NCI-H345 (cell line): ENCODE data around the gene STPG1.
A peak's percentile ranks its signal among the peaks of the same experiment; 100 is the strongest.

Experiments used
- DNase-seq: peaks from one replicate; lab custom pipeline; 2025; lab: John Stamatoyannopoulos, UW

The STPG1 gene

DNA sequence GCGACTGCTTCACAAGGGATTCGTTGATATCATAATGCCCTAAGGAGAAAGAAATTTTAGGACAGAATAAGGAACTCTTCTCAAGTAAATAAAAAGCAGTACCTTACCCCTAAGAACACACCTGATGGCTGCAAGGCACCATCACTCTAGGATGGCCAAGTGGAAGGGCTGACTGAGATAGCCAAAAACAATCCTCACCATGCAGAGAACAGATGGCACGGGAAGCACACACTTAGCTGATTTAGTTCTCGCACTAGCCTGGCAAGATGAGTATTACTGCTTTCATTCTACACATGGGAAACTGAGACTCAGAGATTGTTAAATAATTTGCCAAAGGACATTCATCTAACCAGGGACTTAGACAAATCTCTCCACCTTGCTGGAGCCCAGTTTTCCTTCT is 43.8 kb downstream of the STPG1 start:
- no peak for DNase-seq

DNA sequence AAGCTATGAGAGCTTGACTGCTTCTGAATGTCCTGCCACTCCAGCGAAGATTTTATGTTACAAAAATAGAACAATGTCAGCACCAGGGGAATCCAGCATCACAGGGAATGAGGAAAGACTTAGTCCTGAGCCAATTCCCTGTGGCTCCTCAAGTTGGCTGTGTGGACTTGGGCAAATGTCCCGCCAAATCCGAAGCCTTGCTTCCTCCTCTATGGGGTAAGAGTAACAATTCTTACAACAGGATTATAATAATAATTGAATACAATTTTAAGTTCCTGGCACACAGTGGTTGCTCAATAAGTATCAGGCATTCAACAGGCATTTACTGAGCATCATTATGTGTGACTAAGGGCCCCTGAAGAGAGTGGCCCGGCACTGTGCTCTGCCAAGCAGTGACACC is 44.4 kb downstream of the STPG1 start:
- no peak for DNase-seq

DNA sequence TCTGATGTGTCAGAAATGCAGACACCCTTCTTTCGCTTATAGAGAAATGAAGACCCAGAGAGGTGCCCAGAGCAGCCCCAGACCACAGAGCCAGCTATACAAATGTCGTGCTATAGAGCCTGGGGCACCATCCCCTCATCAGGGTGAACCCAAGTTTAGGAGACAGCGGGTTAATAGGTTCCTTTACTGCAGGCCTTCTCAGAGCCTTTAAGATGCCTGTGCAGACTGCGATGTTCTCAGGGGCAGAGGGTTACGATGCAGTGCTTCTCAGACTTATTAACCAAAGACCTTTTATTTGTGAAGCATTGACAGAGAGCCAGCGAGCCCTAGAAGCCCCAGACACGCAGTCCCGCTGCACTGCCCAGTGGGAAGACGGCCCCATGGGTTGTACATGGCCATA is 46.9 kb downstream of the STPG1 start:
- DNase-seq, result no peak

DNA sequence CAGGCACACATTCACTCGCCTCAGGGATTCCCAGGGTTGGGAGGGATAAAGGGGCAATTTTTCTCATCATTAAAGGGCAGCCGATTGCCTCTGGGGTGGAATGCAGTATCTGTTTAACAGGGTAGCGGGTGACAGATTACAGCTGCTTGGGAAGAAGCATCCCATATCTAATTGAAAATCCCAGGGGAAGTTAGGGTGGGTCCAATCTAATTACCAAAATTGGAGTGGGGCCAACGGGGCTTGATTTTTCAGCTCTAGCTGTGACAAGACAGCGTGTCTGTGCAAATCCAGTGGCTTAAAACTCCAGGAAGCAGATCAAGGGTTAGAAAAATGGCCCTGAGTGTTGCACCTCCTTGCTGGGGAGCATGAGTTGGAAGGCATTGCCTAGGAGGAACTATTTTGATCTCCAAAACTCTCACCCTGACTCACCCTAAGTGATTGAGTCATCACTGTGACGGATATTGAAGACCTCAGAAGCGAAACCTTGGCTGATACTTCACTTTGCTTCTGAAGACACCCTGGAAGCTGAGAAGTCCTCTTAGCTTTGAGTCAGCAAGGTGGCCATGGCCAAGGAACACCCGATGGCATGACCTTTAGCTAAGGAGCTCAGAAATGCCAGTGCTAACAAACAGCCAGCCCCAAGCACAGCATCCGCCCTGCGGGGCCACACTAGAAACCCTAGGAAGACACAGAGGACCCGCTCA is 48.5 kb downstream of the STPG1 start:
- DNase-seq, result peak; percentile 8

DNA sequence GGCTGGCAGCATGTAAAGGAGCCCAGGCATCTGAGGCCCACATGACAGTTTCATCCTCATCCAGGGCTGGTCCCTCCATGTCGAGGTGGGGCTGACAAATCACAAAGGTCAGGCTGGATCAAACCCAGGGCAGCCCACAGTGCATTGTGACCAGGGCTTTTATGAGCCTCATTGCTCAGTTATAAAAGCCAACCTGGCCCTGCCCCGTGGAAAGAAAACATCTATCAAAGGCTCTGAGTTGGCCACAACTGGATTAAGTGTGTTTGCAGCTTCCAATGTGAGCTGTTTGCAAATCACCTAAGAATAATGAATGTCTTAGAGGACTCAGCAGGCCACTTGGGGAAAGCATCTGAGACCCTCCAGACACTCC is 49.0 kb downstream of the STPG1 start:
- no peak for DNase-seq

DNA sequence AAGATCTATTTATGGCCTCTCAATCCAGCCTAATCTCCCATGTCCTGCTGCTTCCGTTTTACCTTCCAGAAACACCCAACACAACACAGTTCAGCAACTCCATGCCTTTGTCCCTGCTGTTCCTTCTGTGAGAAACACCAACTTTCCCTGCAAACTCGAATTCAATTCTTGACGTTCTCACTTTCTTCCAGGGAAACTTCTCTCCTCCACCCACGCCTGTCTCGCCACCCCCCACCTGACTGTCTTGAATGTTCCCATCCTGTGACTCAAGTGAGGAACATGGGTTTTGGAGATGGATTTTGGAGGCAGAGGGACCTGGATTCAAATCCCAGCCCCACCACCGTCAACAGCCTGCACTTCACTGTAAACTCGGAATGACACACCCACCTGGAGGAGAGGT is 49.6 kb downstream of the STPG1 start:
- no peak for DNase-seq

DNA sequence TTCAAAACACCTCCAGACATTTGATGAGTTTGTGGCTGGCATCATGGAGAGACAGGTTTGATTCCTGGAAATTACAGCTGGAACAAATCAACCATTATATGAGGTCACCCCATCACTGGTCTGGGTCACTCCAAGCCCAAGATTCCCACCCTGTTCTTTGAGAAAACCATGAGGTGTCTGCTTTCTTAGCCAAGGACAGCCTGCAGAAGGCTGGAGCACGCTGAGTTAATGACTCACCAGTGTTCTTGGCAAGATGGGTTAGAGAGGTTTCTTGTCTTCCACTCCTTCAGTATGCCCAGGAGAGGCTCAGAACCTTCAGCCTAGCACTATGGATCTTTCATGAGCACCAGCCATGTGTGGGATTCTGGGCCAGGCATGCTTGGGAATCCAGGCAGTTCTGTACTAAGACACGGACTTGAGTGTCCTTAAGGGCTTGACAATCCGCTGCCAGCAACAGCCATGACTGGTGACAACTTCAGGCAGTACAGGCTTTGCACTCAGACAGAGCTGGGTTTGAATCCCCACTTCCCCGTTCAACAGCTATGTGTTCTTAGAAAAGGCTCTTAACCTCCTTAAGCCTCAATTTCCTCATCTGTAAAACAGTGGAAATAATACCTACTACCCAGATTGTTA is 50.5 kb downstream of the STPG1 start:
- DNase-seq, result no peak

DNA sequence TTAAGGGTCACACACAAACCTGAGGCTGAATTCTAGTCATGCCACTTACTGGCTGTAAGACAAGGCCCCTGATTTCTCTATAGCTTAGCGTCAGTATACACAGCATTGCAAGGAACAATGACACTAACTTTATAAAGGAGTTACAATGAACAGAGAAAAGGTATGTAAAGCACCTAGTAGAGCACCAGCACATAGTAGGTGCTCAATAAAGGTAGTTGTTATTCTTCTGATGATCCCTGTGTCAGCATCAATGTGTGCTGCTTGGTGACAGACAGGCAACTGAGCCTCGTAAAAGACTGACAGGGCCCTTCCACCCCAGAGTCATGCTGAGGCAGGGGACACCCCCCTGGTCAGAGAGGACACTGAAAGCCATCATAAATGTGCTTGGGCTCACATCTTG is 51.2 kb downstream of the STPG1 start:
- no peak for DNase-seq

DNA sequence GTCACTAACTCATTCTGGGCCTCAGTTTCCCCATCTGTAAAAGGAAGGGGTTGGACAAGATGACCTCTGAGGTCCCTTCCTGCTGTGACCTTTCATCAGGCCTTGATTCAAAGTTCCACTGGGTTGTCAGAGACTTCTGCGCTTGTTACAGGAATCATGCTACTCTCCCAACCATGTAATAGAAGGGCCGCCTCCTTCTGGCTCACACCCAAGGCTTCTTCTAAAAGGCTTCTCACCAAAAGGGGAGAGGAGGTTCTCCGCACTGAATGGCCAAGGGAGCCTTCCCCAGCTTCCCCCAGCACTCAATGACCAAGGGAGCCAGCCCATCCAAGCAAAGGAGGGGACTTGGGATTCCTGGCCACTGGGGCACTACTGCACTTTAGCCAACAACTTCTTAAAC is 51.8 kb downstream of the STPG1 start:
- no peak for DNase-seq

DNA sequence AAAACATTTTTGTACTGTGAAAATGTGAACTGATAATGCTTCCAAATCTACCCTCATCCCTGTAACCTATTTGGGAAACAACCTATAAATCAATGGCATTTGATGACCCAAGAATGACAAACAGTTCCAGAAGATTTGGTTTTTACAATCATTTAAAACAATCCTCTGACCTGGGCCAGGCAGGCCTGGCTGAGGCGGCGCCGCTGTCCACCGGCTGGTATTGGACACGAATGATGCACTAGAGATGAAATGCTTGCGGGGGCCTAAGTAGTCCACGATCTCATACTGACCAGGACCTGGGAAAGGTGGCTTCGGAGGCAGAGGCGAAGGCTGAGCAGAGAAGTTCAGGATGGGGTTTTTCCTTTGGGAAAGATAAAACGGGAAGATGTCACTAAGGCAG is 52.9 kb downstream of the STPG1 start:
- no peak for DNase-seq

DNA sequence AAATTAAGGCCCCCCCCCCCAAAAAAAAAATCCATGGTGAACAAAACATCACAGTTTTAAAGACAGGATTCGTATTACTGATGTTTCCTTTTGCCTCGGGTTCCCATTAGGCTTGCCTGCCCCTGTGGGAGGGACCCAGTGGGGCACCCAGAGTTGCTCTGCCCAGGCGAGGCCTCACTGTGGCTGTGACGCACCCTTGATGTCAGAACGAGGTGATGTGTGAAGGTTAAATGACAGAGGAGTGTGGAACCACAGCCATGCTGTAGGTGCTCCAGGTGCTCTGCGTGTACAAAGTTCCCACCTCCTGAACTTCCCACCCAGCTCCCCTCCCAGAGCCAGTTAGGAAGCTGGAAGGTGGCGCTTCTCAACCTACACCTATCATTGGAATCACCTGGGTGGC is 56.5 kb downstream of the STPG1 start:
- no peak for DNase-seq

DNA sequence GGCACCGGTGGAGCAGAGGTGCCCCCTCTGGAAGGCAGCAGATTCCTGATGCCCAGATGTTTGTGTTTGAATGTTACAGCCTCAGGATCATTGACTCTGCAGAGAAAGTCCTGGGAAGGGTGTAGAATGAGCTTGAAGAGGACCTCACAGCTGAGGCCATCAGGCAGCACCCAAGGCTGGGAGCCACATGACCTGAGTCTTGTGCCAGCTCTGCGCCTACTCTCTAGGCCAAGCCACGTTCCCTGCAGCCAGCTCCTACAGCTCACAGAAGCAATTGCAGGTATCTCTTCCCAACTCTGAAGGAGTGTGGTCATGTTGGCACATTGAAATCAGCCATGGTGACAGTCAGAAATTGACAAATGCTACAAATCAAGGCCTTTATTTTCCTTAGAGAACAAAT is 58.1 kb downstream of the STPG1 start:
- no peak for DNase-seq

DNA sequence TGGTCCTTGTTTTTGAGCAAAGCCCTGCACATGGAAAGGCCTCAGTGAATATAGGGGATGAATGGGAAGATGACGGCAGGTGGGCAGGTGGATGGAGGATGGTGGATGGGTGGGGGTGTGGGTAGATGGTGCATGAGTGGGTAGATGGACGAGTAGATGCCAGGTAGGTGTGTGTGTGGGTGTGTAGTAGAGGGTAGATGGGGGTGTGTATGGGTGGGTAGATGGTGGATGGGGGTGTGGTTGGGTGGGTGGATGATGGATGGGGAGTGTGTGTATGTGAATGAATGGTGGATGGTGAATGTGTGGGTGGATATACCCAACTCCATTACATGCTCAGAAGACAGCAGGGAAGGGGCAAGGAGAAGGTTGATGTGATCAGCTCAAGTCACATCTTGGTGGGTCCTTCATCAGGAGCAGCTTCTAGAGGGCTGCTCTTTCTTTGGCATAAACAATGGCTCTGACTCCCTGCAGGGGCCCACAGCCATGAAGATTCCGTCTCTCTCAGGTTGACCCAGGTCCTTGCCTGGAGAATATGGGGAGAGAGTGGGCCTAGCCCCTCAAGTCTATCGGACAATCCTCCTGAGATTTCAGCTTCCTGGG is 60.2 kb downstream of the STPG1 start:
- no peak for DNase-seq

DNA sequence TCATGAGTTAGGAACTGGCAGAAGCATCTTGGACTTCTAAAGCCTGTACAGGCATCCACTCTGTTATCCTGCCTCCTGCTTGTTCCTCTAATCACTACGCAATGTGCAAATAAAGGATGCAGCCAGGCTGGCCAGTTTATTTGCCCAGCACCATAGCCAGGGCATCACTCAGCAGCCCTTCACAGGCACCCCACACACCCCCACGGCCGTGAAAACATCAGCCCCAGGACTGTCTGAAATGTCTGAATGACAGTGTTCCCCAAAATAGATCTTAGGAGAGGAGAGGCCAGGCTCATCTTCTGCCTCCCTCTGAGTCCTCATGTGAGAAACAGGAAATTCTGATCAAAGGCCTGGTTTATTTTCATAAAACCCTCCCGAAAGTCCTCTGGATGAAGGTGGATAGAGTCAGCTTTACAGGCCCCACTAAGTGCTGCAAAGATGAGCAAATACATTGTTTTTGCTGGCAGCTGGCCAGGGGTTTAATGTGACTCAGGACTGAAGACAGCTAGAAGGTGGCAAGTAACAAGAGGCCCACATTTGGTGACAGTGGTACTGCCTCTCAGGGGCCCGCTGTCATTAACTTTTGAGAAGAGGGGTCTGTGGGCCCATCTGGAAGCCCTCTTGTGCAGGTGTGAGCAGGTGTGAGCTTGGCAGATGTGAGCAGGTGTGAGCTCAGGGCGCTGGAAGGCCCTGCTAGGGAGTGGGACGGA is 61.5 kb downstream of the STPG1 start:
- peak; percentile 32 for DNase-seq

DNA sequence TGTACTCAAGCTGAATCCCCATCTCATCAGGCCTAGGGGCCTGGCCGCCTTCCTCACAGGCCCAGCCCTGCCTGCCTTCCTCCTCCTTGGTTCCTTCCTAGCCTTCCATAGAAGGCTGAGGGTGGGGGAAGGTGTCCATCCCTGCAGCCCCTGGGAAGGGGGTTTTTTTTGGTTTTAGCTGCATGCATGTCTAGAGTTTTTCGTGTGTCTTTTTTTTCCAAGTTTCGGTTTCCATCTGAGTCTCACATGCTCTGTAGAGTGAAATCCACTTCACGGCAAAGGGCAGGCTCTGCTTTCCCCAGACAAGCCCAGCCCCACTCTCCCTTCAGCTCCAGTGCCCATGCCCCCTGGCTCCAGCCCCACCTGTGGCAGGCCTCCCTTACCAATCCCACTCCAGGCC is 62.3 kb downstream of the STPG1 start:
- no peak for DNase-seq

DNA sequence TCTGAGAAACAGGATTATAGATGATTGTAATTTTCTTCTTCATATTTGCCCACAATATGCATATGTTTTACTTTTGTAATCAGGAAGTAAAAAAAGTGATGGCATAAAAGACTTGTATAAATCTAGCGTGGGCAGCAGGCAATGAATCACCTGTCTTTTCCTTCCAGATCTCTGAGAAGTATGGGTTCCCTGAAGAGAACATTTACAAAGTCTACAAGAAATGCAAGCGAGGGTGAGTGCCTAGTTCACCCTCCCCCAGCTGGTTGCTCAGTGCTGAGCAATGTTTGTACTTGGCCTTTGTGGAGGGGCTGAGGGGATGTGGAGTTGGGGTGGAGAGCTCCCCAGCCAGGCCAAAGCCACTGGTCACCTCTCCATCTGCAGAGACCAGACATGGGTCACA is 63.7 kb downstream of the STPG1 start:
- DNase-seq, result no peak

DNA sequence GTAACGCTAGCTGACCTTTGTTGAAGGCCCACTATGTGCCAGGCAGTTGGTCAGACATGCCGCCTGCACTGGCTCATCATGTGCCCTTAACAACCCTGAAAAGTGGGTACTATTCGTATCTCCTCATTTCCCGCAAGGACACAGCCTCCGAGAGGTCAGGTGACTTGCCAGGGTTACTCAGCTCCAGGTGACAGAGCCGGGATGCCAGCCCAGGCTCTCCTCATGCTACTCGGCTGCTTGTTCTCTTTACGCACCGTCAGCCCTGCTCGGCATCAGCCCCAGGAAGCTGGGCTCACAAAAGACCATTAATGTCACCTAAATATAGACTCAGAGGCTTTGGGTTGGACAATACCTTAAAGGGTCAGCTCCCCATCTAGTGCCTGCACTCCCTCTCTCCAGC is 65.4 kb downstream of the STPG1 start:
- DNase-seq, result no peak

DNA sequence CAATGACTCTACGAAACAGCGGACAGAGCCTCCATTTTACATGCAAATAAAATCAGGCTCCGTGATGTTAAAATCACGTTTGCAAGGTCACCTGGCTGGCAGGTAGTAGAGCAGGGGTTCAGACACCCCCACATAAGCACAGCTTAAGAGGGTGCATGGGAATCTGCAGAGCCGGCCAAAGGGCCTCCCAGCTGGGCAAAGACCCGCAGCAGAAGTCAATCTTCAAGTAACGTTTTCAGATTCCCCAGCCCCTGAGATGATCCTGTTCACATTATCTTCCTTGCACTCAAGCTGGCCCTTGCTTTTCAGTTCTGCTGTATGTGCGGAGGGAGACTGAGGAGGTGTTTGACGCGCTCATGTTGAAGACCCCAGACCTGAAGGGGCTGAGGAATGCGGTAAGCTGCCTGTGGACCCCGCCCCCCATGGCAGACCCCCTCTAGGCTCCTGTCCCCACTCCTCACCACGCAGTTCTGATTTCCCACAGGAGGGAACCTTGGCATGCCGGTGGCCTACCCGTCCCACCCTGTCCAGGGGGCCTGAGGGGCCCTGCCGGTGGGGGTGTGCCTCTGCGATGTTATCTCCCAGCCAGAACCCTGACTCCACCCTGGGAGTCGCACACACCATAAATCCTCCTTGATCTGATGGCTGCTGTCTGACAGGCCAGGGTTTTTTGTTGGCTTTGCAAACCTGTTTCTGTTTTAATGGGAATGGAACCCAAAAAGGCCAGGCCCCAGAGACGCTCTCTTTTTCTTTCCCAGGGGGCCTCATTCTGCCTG is 66.2 kb downstream of the STPG1 start:
- no peak for DNase-seq

DNA sequence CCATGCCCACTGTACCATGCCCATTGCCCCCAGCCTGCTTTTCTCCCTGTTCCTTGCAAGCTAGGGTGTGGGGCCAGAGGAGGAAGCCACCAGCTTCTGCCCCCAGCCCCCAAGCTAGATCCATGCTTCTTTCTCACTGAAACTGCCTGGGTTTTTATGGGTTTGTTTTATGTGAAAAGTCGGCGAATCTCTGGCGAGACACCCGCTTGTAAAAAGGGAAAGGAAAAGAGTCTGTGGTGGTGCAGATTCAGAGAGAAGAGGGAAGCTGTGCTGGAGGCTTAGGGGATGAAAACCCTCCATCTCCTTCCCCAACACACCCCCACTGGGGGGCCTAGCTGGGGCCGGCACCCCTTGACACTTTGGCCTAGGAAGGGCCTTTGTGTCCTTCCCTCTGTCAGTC is 68.2 kb downstream of the STPG1 start:
- DNase-seq, result no peak

DNA sequence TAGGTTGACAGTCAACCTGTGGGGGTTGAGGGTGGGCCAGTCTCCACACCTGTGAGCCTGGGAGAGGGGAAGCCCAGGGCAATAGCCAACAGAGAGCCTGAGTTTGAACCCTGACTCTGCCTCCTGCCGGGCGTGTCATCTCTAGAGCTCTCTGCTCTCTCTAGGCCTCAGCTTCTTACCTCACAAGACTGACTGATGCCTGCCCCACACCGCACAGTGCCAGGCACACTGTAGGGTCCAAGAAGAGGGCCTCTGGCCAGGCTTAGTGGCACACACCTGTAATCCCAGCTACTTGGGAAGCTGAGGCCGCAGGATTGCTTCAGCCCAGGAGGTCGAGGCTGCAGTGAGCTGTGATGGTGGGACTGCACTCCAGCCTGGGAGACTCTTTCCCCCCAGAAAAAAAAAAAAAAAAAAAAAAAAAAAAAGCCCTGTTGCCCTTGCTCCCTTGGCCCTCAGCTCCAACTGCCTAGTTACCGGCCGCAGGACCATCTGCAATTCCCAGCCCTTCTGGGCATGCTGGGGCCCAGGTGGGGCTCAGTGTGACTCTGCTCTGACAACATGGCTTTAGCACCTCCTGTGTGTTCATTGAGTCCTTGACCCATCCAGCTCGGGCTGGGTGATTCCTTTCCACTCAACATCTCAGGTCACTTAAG is 69.4 kb downstream of the STPG1 start:
- DNase-seq, result no peak

DNA sequence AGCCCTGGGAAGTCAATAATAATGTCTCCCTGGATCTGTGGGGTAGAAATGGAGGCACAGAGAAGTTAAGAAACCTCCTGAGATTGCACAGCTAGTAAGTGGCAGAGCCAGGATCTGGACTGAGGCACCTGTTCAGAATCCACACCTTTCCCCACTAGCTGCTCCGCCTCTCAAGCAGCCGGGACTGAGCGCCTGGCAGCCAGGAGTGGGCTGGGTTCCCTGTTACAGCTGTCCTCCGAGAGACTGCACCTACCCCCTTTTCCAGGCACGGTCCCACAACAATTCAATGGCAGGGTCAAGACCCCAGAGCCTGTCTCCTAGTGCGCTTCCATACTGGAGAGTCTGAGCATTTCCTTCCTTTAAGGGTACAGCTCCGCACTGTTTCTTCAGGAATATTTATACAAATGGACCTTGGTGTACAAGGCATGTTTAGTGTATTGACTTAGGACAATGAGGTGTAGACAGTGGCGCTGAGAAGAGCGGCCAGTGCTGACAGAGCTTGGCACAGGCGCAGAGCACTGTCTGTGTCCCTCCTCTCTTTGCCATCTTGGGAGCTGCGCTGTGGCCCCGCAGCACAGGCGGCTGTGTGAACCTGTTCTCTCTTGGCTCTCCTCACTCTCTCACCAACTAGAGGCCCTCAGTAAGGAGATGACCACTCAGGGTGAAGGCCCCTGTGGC is 70.0 kb downstream of the STPG1 start:
- no peak for DNase-seq
